MM.1S (cell line): ENCODE measurements around the gene FBLN1.

Source experiments
- EZH2 ChIP-seq: fragments of 300-600 bp; sonication (generic); optimal IDR thresholded peaks from 2 replicates; pipeline ENCODE3; 2017; ENCODE audit warnings: low read depth, mild to moderate bottlenecking, antibody characterized with exemption, low read length, mixed read lengths
- EZH2phosphoT487 ChIP-seq: fragments of 300-600 bp; sonication (generic); IDR thresholded peaks from 2 replicates; pipeline ENCODE4 v1.6.1; 2018; ENCODE audit warnings: antibody characterized with exemption, low read length
- TF ChIP-seq, protein P1 (sequence below): fragments of 300-600 bp; sonication (generic); IDR thresholded peaks from 2 replicates; pipeline ENCODE4 v1.5.1; 2016; ENCODE audit warnings: antibody characterized with exemption, low read length, mixed read lengths

DNA sequence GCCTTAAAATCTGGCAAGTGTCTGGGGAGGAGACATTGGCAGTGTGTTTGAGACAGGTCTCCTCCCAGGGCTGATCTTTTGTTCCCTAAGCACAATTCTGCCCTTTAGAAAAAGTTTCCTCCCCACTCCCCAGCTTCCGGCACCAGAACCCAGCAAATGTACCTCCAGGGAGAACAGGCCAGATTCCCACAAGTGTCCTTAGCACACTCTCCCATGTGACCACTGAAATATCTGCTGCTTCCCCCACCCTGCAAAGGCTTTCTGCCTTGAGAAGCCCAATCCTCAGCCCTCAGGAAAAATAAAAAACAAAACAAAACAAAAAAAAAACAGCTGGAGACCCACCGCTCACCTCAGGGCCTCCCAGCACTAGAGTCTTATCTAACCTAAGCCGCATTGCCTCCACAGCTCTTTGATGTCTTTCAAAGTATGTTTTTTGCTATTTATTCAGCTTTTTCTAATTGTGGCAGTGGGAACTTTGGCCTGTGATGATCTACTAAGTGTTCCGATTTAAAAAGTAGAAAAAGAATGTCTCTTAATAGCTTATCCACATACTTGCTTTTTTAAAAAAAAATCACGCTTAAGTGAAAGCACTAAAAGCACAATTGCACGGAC is 29.0 kb upstream of the FBLN1 start:
- TF ChIP-seq, protein P1, sequence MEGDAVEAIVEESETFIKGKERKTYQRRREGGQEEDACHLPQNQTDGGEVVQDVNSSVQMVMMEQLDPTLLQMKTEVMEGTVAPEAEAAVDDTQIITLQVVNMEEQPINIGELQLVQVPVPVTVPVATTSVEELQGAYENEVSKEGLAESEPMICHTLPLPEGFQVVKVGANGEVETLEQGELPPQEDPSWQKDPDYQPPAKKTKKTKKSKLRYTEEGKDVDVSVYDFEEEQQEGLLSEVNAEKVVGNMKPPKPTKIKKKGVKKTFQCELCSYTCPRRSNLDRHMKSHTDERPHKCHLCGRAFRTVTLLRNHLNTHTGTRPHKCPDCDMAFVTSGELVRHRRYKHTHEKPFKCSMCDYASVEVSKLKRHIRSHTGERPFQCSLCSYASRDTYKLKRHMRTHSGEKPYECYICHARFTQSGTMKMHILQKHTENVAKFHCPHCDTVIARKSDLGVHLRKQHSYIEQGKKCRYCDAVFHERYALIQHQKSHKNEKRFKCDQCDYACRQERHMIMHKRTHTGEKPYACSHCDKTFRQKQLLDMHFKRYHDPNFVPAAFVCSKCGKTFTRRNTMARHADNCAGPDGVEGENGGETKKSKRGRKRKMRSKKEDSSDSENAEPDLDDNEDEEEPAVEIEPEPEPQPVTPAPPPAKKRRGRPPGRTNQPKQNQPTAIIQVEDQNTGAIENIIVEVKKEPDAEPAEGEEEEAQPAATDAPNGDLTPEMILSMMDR = no peak
- TF ChIP-seq EZH2phosphoT487 (no peak), EZH2 (no peak)
